Cardiac muscle cell (in vitro differentiated cells and primary cell): Measurements from ENCODE around the gene DLGAP1. TPM values are rescaled to one million over a fixed set of nuclear protein-coding genes. Genes with fewer than 3 reads are reported as not detected.
A peak's percentile ranks its signal among the peaks of the same experiment; 100 is the strongest.

Experiments used
- DNase-seq, 2 donors: peaks; one replicate each; pipeline versions ENCODE4 v3.0.0 to v3.0.0-alpha.2; 2010 to 2017; ENCODE audit warnings: low read depth in 1 of 2, low spot score in 1 of 2
- H3K27ac ChIP-seq: fragments of 200-600 bp; sonication (generic); 2 replicates; pipeline ENCODE4 v1.5.1; 2016
- H3K27me3 ChIP-seq: fragments of 200-600 bp; sonication (generic); 2 replicates; pipeline ENCODE4 v1.6.0; 2016; ENCODE audit warnings: control low read depth
- H3K36me3 ChIP-seq: fragments of 200-600 bp; sonication (generic); 2 replicates; pipeline ENCODE4 v1.5.1; 2016; ENCODE audit warnings: control low read depth
- H3K4me1 ChIP-seq: fragments of 200-600 bp; sonication (generic); 2 replicates; pipeline ENCODE4 v1.8.1; 2017; ENCODE audit warnings: low read depth, mild to moderate bottlenecking, mixed run types
- H3K4me3 ChIP-seq: fragments of 200-600 bp; sonication (generic); 2 replicates; pipeline ENCODE4 v1.5.1; 2016; ENCODE audit warnings: mild to moderate bottlenecking
- H3K9me3 ChIP-seq: fragments of 200-600 bp; sonication (generic); 2 replicates; pipeline ENCODE4 v1.5.1; 2017; ENCODE audit warnings: low read depth, mild to moderate bottlenecking, control low read depth
- CTCF ChIP-seq: IDR thresholded peaks from 2 replicates; pipeline ENCODE4 v1.5.1; 2012; ENCODE audit warnings: low read depth, mild to moderate bottlenecking, low read length
- polyA plus RNA-seq: library from polyadenylated mRNA; unstranded; fragments of >200 nt; fragmentation: Nextera tagmentation; extraction: Ambion mirVana; gene quantifications from 2 replicates; pipeline ENCODE4 v1.2.1, GENCODE V29; 2016
- total RNA-seq: library from RNA; depleted of rRNA; stranded (reverse); fragments of >200 nt; gene quantifications from 2 replicates; pipeline ENCODE4 v1.2.3, GENCODE V29; 2016

DLGAP1 gene
- total and polyA plus RNA-seq, 2 experiments from 2014 or later, result 2.5 to 7.9 TPM

- TF ChIP-seq CTCF, result no peak
- Histone ChIP-seq H3K27ac (peak overlapping the region; percentile 98), H3K4me3 (no peak overlapping the region), H3K36me3 (no peaks in the 10 kb centered on the region), H3K27me3 (no peaks in the 10 kb centered on the region), H3K4me1 (peaks cover 40% of the 10 kb centered on the region), H3K9me3 (no peaks in the 10 kb centered on the region)
- DNase-seq, result no peak
Measured at GRCh38 chr18:3592864-3593263, 862.2 kb downstream of the DLGAP1 start.

- no peak for TF ChIP-seq CTCF
- Histone ChIP-seq H3K9me3 (no peaks in the 10 kb centered on the region), H3K4me1 (peaks cover 16% of the 10 kb centered on the region), H3K27me3 (no peaks in the 10 kb centered on the region), H3K27ac (no peak overlapping the region), H3K36me3 (no peaks in the 10 kb centered on the region), H3K4me3 (no peak overlapping the region)
- DNase-seq, result no peak
Measured at GRCh38 chr18:3590096-3590630, 864.9 kb downstream of the DLGAP1 start.

GRCh38 chr18:3585656-3586509 lies 869.2 kb downstream of the DLGAP1 start:
- Histone ChIP-seq H3K27ac (no peak overlapping the region), H3K27me3 (no peaks in the 10 kb centered on the region), H3K36me3 (no peaks in the 10 kb centered on the region), H3K9me3 (no peaks in the 10 kb centered on the region), H3K4me3 (no peak overlapping the region), H3K4me1 (no peaks in the 10 kb centered on the region)
- DNase-seq, result peak; percentile 83 to 90
- peak; percentile 81 for TF ChIP-seq CTCF

GRCh38 chr18:3584897-3585460 lies 870.1 kb downstream of the DLGAP1 start:
- no peak for TF ChIP-seq CTCF
- Histone ChIP-seq H3K27ac (no peak overlapping the region), H3K27me3 (no peaks in the 10 kb centered on the region), H3K9me3 (no peaks in the 10 kb centered on the region), H3K4me1 (no peaks in the 10 kb centered on the region), H3K4me3 (no peak overlapping the region), H3K36me3 (no peaks in the 10 kb centered on the region)
- DNase-seq, result no peak

- H3K27ac ChIP-seq, result no peak overlapping the region
- no peaks in the 10 kb centered on the region for H3K36me3 ChIP-seq
- H3K27me3 ChIP-seq, result no peaks in the 10 kb centered on the region
- no peak for TF ChIP-seq CTCF
- H3K4me3 ChIP-seq, result no peak overlapping the region
- H3K4me1 ChIP-seq, result peaks cover 3% of the 10 kb centered on the region
- no peaks in the 10 kb centered on the region for H3K9me3 ChIP-seq
- DNase-seq, result no peak
Measured at GRCh38 chr18:3584266-3584861, 870.7 kb downstream of the DLGAP1 start.
